Osteocyte (in vitro differentiated cells): ENCODE results near the gene PRRG2. TPM values are rescaled to one million over a fixed set of nuclear protein-coding genes. Genes with fewer than 3 reads are reported as not detected.
A peak's percentile ranks its signal among the peaks of the same experiment; 100 is the strongest.
"Not testable (repeated sequence)": the region's sequence is repeated elsewhere in the genome, so short reads cannot be mapped to it uniquely, and the experiment has no call there.

Experiments
- DNase-seq: peaks from one replicate; pipeline ENCODE4 v3.0.0; 2021; ENCODE audit warnings: mixed read lengths; ENCODE audit not compliant: unreplicated experiment; ENCODE audit errors: extremely low spot score
- H3K27ac Mint-ChIP-seq: one replicate; pipeline ENCODE4 v1.8.0; 2021; ENCODE audit warnings: mild to moderate bottlenecking, mixed read lengths; ENCODE audit not compliant: unreplicated experiment
- H3K27me3 Mint-ChIP-seq: one replicate; pipeline ENCODE4 v1.8.0; 2021; ENCODE audit warnings: mixed read lengths; ENCODE audit not compliant: unreplicated experiment
- H3K36me3 Mint-ChIP-seq: one replicate; pipeline ENCODE4 v1.8.0; 2021; ENCODE audit warnings: mixed read lengths; ENCODE audit not compliant: unreplicated experiment
- H3K4me1 Mint-ChIP-seq: one replicate; pipeline ENCODE4 v1.8.0; 2021; ENCODE audit warnings: mixed read lengths; ENCODE audit not compliant: unreplicated experiment
- H3K4me3 Mint-ChIP-seq: one replicate; pipeline ENCODE4 v1.8.0; 2021; ENCODE audit warnings: mild to moderate bottlenecking, moderate library complexity, mixed read lengths; ENCODE audit not compliant: unreplicated experiment
- H3K9me3 Mint-ChIP-seq: one replicate; pipeline ENCODE4 v1.8.0; 2021; ENCODE audit warnings: mixed read lengths; ENCODE audit not compliant: unreplicated experiment
- CTCF ChIP-seq: fragments of 200-600 bp; sonication (generic); IDR thresholded peaks from 2 replicates; pipeline ENCODE4 v1.5.0; 2021; ENCODE audit warnings: antibody characterized with exemption, mild to moderate bottlenecking, moderate library complexity
- total RNA-seq: library from RNA; stranded (reverse); gene quantifications from 2 replicates; pipeline ENCODE4 v1.2.1, GENCODE V29; 2021

The PRRG2 gene
- total RNA-seq, 1 donor from 2014 or later = 0.32 TPM

GRCh38 chr19:49632576-49632975 lies 51.5 kb downstream of the PRRG2 start:
- H3K4me1 Mint-ChIP-seq = peaks cover 32% of the 10 kb centered on the region
- no peak overlapping the region for H3K4me3 Mint-ChIP-seq
- TF ChIP-seq CTCF = no peak
- peaks cover 5% of the 10 kb centered on the region for H3K36me3 Mint-ChIP-seq
- DNase-seq = no peak
- H3K27me3 Mint-ChIP-seq = no peaks in the 10 kb centered on the region
- no peak overlapping the region for H3K27ac Mint-ChIP-seq
- H3K9me3 Mint-ChIP-seq = no peaks in the 10 kb centered on the region

DNA sequence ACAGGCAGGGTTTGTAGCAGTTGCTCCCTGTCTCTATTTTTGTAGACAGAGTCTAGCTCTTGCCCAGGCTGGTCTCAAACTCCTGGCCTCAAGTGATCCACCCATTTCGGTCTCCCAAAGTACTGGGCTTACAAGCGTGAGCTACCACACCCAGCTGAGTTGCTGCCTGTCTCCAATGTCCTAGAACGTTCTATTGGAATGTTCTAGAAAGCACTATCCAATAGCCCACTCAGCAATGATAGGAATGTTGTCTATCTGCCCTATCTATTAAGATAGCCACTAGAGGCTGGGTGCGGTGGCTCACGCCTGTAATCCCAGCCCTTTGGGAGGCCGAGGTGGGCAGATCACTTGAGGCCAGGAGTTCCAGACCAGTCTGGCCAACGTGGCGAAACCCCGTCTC lies 52.2 kb downstream of the PRRG2 start:
- not testable (repeated sequence) for H3K9me3 Mint-ChIP-seq, H3K27ac Mint-ChIP-seq, DNase-seq, H3K36me3 Mint-ChIP-seq, H3K27me3 Mint-ChIP-seq, H3K4me3 Mint-ChIP-seq
- H3K4me1 Mint-ChIP-seq = peaks cover 38% of the 10 kb centered on the region

- Mint-ChIP-seq H3K4me3 (no peak overlapping the region), H3K27me3 (no peaks in the 10 kb centered on the region), H3K9me3 (no peaks in the 10 kb centered on the region), H3K27ac (peak overlapping the region; percentile 83), H3K36me3 (peaks cover 2% of the 10 kb centered on the region), H3K4me1 (peaks cover 50% of the 10 kb centered on the region)
- DNase-seq = no peak
- no peak for TF ChIP-seq CTCF
These were observed 54.6 kb downstream of the PRRG2 start for GRCh38 chr19:49635530-49636232.

- Mint-ChIP-seq H3K9me3 (no peaks in the 10 kb centered on the region), H3K36me3 (peaks cover 2% of the 10 kb centered on the region), H3K4me1 (peaks cover 52% of the 10 kb centered on the region), H3K27ac (peak overlapping the region; percentile 83), H3K4me3 (peak overlapping the region; percentile 32), H3K27me3 (no peaks in the 10 kb centered on the region)
- TF ChIP-seq CTCF = no peak
- no peak for DNase-seq
These were observed 55.3 kb downstream of the PRRG2 start for GRCh38 chr19:49636233-49636932.

DNA sequence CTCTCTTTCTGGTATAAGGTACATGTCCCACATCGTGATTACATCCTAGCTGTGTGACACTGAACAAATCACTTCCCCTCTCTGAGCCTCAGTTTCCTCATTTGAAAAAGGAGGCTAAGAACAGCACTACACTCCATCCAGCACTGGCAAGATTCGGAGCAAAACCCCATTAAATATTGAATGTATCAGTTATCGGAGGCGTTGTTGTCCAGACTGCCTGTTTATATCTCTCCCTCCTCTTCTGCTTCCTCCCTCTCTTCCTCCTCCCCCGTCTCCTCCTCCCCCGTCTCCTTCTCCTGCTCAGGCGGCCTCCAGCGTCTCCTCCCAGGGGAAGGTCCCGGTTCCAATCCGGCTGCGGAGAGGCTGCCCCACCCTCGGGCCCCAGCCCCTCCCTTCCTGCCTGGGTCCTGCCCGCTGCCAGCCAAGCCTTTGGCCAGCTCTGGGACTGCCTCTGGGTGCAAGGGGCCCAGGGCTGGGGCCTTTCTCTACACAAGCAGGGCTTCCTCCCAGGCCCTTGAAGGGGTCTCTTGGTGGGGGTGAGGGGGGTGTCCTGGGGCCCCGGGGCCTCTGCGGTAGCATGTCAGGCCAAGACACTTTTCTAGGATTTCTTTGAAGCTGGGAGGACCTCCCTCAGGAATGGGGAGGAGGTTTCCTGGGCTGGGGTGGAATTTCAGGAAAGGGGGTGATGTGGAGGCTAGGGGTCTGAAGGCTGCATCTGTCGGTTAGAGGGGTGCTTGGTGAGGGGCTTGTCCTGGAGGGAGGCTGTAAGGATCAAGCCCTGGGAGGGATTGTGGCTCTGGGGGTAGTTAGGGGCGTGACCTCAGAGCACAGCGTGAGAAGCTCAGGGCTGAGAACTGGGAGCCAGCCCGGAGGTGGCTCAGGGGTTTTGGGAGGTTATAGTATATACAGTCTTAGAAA lies 57.0 kb downstream of the PRRG2 start:
- Mint-ChIP-seq H3K4me3 (peak overlapping the region; percentile 87), H3K27me3 (no peaks in the 10 kb centered on the region), H3K4me1 (peaks cover 60% of the 10 kb centered on the region), H3K36me3 (peaks cover 2% of the 10 kb centered on the region), H3K9me3 (no peaks in the 10 kb centered on the region), H3K27ac (peak overlapping the region; percentile 96)
- DNase-seq = peak; percentile 93
- no peak for TF ChIP-seq CTCF
